ENCODE data around the gene KRTAP6-2. TPM values are rescaled to one million over a fixed set of nuclear protein-coding genes. Genes with fewer than 3 reads are reported as not detected.

The KRTAP6-2 gene
- total and polyA plus RNA-seq, 2 donors (not counting 1 experiment from before 2014, with no cell fraction given), result not detected

DNA sequence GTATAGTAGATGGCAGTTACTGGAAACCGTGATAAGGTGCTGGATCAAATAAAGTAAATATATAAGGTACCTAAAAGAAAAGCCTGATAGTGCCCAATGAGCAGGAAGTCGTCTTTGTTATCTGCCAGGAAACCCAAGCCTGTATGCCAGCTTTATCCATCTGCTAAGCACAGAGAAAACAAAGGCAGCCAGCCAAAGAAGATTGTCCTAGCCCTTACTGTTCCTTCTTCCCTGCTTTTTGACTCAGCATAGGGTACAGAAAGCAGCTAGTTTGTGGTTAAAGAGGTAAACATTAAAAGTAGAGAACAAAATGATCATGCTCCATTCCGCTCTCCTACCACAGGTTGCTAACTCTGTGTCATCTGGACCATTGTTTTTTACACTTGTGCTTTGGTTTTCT lies 18.6 kb downstream of the KRTAP6-2 start:
- H4K20me1 ChIP-seq (ENCODE audit: control insufficient read depth, insufficient read depth, low read length, poor library complexity, severe bottlenecking), result no peaks in the 10 kb centered on the region
- no peaks in the 10 kb centered on the region for H3K27me3 Mint-ChIP-seq
- no peak overlapping the region for H3K9ac ChIP-seq (ENCODE audit: low read length)
- no peaks in the 10 kb centered on the region for H3K4me1 Mint-ChIP-seq
- H3K4me1 ChIP-seq (ENCODE audit: control insufficient read depth in 2 of 2, insufficient read depth in 2 of 2, low read length in 2 of 2), result no peaks in the 10 kb centered on the region
- CTCF ChIA-PET, result no interaction called here
- no peaks in the 10 kb centered on the region for H3K9me3 ChIP-seq (ENCODE audit: control extremely low read depth in 1 of 3, control insufficient read depth in 2 of 3, insufficient read depth in 1 of 3, low read length in 2 of 3)
- H3K4me3 ChIP-seq (ENCODE audit: control extremely low read depth in 1 of 5, extremely low read depth in 1 of 5, insufficient read depth in 1 of 5, low read depth in 2 of 5, low read length in 4 of 5), result no peak overlapping the region
- no peak for TF ChIP-seq EZH2 (IDR thresholded peaks at IDR 0.05; ENCODE audit: borderline replicate concordance, insufficient read depth, low read depth, low read length, poor library complexity, severe bottlenecking)
- TF ChIP-seq, protein P1, sequence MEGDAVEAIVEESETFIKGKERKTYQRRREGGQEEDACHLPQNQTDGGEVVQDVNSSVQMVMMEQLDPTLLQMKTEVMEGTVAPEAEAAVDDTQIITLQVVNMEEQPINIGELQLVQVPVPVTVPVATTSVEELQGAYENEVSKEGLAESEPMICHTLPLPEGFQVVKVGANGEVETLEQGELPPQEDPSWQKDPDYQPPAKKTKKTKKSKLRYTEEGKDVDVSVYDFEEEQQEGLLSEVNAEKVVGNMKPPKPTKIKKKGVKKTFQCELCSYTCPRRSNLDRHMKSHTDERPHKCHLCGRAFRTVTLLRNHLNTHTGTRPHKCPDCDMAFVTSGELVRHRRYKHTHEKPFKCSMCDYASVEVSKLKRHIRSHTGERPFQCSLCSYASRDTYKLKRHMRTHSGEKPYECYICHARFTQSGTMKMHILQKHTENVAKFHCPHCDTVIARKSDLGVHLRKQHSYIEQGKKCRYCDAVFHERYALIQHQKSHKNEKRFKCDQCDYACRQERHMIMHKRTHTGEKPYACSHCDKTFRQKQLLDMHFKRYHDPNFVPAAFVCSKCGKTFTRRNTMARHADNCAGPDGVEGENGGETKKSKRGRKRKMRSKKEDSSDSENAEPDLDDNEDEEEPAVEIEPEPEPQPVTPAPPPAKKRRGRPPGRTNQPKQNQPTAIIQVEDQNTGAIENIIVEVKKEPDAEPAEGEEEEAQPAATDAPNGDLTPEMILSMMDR (IDR thresholded peaks at IDR 0.05), result no peak
- H3K4me3 Mint-ChIP-seq, result no peak overlapping the region
- H3K27me3 ChIP-seq (replicated peaks in 1 of 4; ENCODE audit: control extremely low read depth in 1 of 4, control insufficient read depth in 3 of 4, insufficient read depth in 4 of 4, low read length in 3 of 4), result no peaks in the 10 kb centered on the region
- peaks cover 3% of the 10 kb centered on the region for H3K9me3 Mint-ChIP-seq (ENCODE audit: insufficient read depth)
- no CpG with 5 or more reads among the region's 3 CpGs for WGBS (ENCODE audit: insufficient coverage)
- no peak overlapping the region for H3K27ac Mint-ChIP-seq
- intact Hi-C loops (cut with micrococcal nuclease), result no loop called here
- H3K4me2 ChIP-seq (replicated peaks; ENCODE audit: low read depth, low read length, poor library complexity, severe bottlenecking), result no peak overlapping the region
- no peak overlapping the region for H2AFZ ChIP-seq (ENCODE audit: insufficient read depth, low read depth, low read length, poor library complexity, severe bottlenecking)
- POLR2A ChIA-PET, result no interaction called here
- no peak overlapping the region for H3K27ac ChIP-seq (ENCODE audit: low read length in 2 of 2)
- H3K79me2 ChIP-seq (ENCODE audit: control insufficient read depth, insufficient read depth, low read length), result no peaks in the 10 kb centered on the region
- ATAC-seq (ENCODE audit: low read depth) (no peak), DNase-seq (no peak)
- no peaks in the 10 kb centered on the region for H3K36me3 ChIP-seq (replicated peaks in 1 of 2; ENCODE audit: control extremely low read depth in 1 of 2, control insufficient read depth in 1 of 2, extremely low read depth in 1 of 2, insufficient read depth in 2 of 2, low read length in 1 of 2)

DNA sequence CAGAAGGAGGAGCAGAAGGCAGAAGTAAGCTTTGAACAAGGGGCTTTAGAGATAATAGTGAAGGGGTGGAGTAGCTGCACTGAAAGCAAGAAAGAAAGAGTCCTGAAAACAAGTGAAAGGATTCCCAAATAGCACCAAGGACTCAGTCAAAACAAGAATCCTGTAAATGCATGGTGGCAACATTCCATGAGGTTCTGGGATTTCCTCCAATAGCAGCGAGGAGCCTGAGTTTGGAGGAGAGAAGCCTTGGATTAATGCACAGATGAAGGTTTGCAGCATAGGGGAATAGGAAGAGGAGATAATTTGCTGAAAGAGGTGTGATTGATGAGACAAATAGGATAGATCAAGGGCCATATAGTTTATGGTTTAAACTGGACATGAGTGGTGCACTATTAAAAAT lies 19.4 kb downstream of the KRTAP6-2 start:
- Mint-ChIP-seq H3K9me3 (ENCODE audit: insufficient read depth) (peaks cover 3% of the 10 kb centered on the region), H3K4me1 (no peaks in the 10 kb centered on the region), H3K27ac (no peak overlapping the region), H3K4me3 (no peak overlapping the region), H3K27me3 (no peaks in the 10 kb centered on the region)
- Histone ChIP-seq H3K4me1 (ENCODE audit: control insufficient read depth in 2 of 2, insufficient read depth in 2 of 2, low read length in 2 of 2) (no peaks in the 10 kb centered on the region), H3K36me3 (replicated peaks in 1 of 2; ENCODE audit: control extremely low read depth in 1 of 2, control insufficient read depth in 1 of 2, extremely low read depth in 1 of 2, insufficient read depth in 2 of 2, low read length in 1 of 2) (no peaks in the 10 kb centered on the region), H3K79me2 (ENCODE audit: control insufficient read depth, insufficient read depth, low read length) (no peaks in the 10 kb centered on the region), H3K4me2 (replicated peaks; ENCODE audit: low read depth, low read length, poor library complexity, severe bottlenecking) (no peak overlapping the region), H3K9ac (ENCODE audit: low read length) (no peak overlapping the region), H3K9me3 (ENCODE audit: control extremely low read depth in 1 of 3, control insufficient read depth in 2 of 3, insufficient read depth in 1 of 3, low read length in 2 of 3) (no peaks in the 10 kb centered on the region), H3K27me3 (replicated peaks in 1 of 4; ENCODE audit: control extremely low read depth in 1 of 4, control insufficient read depth in 3 of 4, insufficient read depth in 4 of 4, low read length in 3 of 4) (no peaks in the 10 kb centered on the region), H4K20me1 (ENCODE audit: control insufficient read depth, insufficient read depth, low read length, poor library complexity, severe bottlenecking) (no peaks in the 10 kb centered on the region), H3K27ac (ENCODE audit: low read length in 2 of 2) (no peak overlapping the region), H3K4me3 (ENCODE audit: control extremely low read depth in 1 of 5, extremely low read depth in 1 of 5, insufficient read depth in 1 of 5, low read depth in 2 of 5, low read length in 4 of 5) (no peak overlapping the region), H2AFZ (ENCODE audit: insufficient read depth, low read depth, low read length, poor library complexity, severe bottlenecking) (no peak overlapping the region)
- TF ChIP-seq, protein P1 (IDR thresholded peaks at IDR 0.05), result no peak
- no peak for TF ChIP-seq EZH2 (IDR thresholded peaks at IDR 0.05; ENCODE audit: borderline replicate concordance, insufficient read depth, low read depth, low read length, poor library complexity, severe bottlenecking)
- ATAC-seq (ENCODE audit: low read depth), result no peak
- ChIA-PET CTCF (no interaction called here), POLR2A (no interaction called here)
- DNase-seq, result no peak
- intact Hi-C loops (cut with micrococcal nuclease), result no loop called here
- 75% methylated on average over 1 of the region's 1 CpG for WGBS (ENCODE audit: insufficient coverage)
